Large intestine (tissue), 3 donors: Measurements from ENCODE around the gene OTOP3. TPM values are rescaled to one million over a fixed set of nuclear protein-coding genes. Genes with fewer than 3 reads are reported as not detected.
"Not testable (repeated sequence)": the region's sequence is repeated elsewhere in the genome, so short reads cannot be mapped to it uniquely, and the experiment has no call there.

Source experiments
- DNase-seq, 2 donors: peaks; one replicate each; pipeline versions ENCODE4 v3.0.0 to v3.0.0-alpha.2; 2013
- H3K27ac ChIP-seq: one replicate; pipeline ENCODE4 v1.5.1; 2013; ENCODE audit warnings: low read length
- H3K27me3 ChIP-seq: 2 replicates; pipeline ENCODE4 v1.6.1; 2013; ENCODE audit warnings: low read length; ENCODE audit not compliant: control insufficient read depth, insufficient read depth
- H3K36me3 ChIP-seq: 2 replicates; pipeline ENCODE4 v1.6.1; 2013; ENCODE audit warnings: low read length; ENCODE audit not compliant: control insufficient read depth, insufficient read depth
- H3K4me1 ChIP-seq: one replicate; pipeline ENCODE4 v1.6.1; 2013; ENCODE audit warnings: low read length; ENCODE audit not compliant: control insufficient read depth, insufficient read depth
- H3K4me3 ChIP-seq: one replicate; pipeline ENCODE4 v1.5.1; 2013; ENCODE audit warnings: low read length
- H3K9me3 ChIP-seq: one replicate; pipeline ENCODE4 v1.6.1; 2013; ENCODE audit warnings: mild to moderate bottlenecking, low read depth, low read length, moderate library complexity; ENCODE audit not compliant: control insufficient read depth
- WGBS: methylation state at CpG from one replicate; pipeline ENCODE4 v1.1.5; 2013; ENCODE audit warnings: low lambda C conversion rate; ENCODE audit not compliant: insufficient coverage; 5-methylcytosine and 5-hydroxymethylcytosine counted together
- polyA plus RNA-seq: library from polyadenylated mRNA; unstranded; fragments of 120-200 nt; gene quantifications from one replicate; pipeline ENCODE4 v1.2.1, GENCODE V29; 2013

Gene OTOP3
- polyA plus RNA-seq, 1 donor = 13.8 TPM

- Histone ChIP-seq H3K4me1 (no peaks in the 10 kb centered on the region), H3K27me3 (peaks cover 5% of the 10 kb centered on the region), H3K36me3 (no peaks in the 10 kb centered on the region), H3K9me3 (no peaks in the 10 kb centered on the region), H3K27ac (no peak overlapping the region), H3K4me3 (no peak overlapping the region)
- no peak for DNase-seq
- WGBS = no CpG with 5 or more reads among the region's 14 CpGs
Measured at GRCh38 chr17:74901353-74902135, 34.2 kb upstream of the OTOP3 start.

GRCh38 chr17:74903034-74903433 is 32.7 kb upstream of the OTOP3 start:
- no peaks in the 10 kb centered on the region for H3K4me1 ChIP-seq
- no peaks in the 10 kb centered on the region for H3K36me3 ChIP-seq
- H3K27me3 ChIP-seq = peaks cover 5% of the 10 kb centered on the region
- no peak for DNase-seq
- no peak overlapping the region for H3K4me3 ChIP-seq
- H3K9me3 ChIP-seq = no peaks in the 10 kb centered on the region
- no CpG with 5 or more reads among the region's 9 CpGs for WGBS
- H3K27ac ChIP-seq = no peak overlapping the region

GRCh38 chr17:74903671-74904070 is 32.0 kb upstream of the OTOP3 start:
- H3K4me3 ChIP-seq = no peak overlapping the region
- WGBS = no CpG with 5 or more reads among the region's 6 CpGs

GRCh38 chr17:74904687-74905409 is 30.9 kb upstream of the OTOP3 start:
- no peaks in the 10 kb centered on the region for H3K36me3 ChIP-seq
- no peak for DNase-seq
- H3K4me1 ChIP-seq = peaks cover 13% of the 10 kb centered on the region
- no peaks in the 10 kb centered on the region for H3K9me3 ChIP-seq
- WGBS = 33% methylated on average over 1 of the region's 7 CpGs
- H3K27me3 ChIP-seq = peaks cover 5% of the 10 kb centered on the region
- no peak overlapping the region for H3K4me3 ChIP-seq
- no peak overlapping the region for H3K27ac ChIP-seq

More at GRCh38 chr17:74903671-74904070, 32.0 kb upstream of the OTOP3 start:
- Histone ChIP-seq H3K27me3 (peaks cover 5% of the 10 kb centered on the region), H3K9me3 (no peaks in the 10 kb centered on the region), H3K36me3 (no peaks in the 10 kb centered on the region), H3K27ac (no peak overlapping the region), H3K4me1 (peaks cover 1% of the 10 kb centered on the region)
- no peak for DNase-seq

GRCh38 chr17:74906214-74906793 is 29.4 kb upstream of the OTOP3 start:
- DNase-seq, H3K27me3 ChIP-seq, H3K4me3 ChIP-seq, H3K36me3 ChIP-seq, H3K9me3 ChIP-seq, H3K27ac ChIP-seq: not testable (repeated sequence)
- WGBS = no CpG with 5 or more reads among the region's 6 CpGs
- H3K4me1 ChIP-seq = peaks cover 20% of the 10 kb centered on the region

GRCh38 chr17:74907012-74907411 is 28.7 kb upstream of the OTOP3 start:
- WGBS = no CpG with 5 or more reads among the region's 34 CpGs
- peaks cover 5% of the 10 kb centered on the region for H3K27me3 ChIP-seq

GRCh38 chr17:74909097-74909496 is 26.6 kb upstream of the OTOP3 start:
- not testable (repeated sequence) for H3K4me3 ChIP-seq, H3K9me3 ChIP-seq, H3K27ac ChIP-seq, H3K27me3 ChIP-seq, H3K36me3 ChIP-seq, DNase-seq
- WGBS = no CpG with 5 or more reads among the region's 4 CpGs
- peaks cover 30% of the 10 kb centered on the region for H3K4me1 ChIP-seq

More at GRCh38 chr17:74907012-74907411, 28.7 kb upstream of the OTOP3 start:
- Histone ChIP-seq H3K36me3 (no peaks in the 10 kb centered on the region), H3K27ac (no peak overlapping the region), H3K4me3 (no peak overlapping the region), H3K9me3 (no peaks in the 10 kb centered on the region), H3K4me1 (peaks cover 20% of the 10 kb centered on the region)
- DNase-seq = no peak

GRCh38 chr17:74911423-74911822 is 24.3 kb upstream of the OTOP3 start:
- Histone ChIP-seq H3K27ac (peak overlapping the region; percentile 75), H3K4me1 (peaks cover 30% of the 10 kb centered on the region)
- not testable (repeated sequence) for H3K27me3 ChIP-seq, H3K36me3 ChIP-seq, H3K4me3 ChIP-seq, H3K9me3 ChIP-seq
- WGBS = no CpG with 5 or more reads among the region's 8 CpGs
- DNase-seq = peak in 1 of 2 donors; percentile 71

- no peak overlapping the region for H3K4me3 ChIP-seq
- no peak for DNase-seq
- peaks cover 8% of the 10 kb centered on the region for H3K9me3 ChIP-seq
- H3K27me3 ChIP-seq = peaks cover 20% of the 10 kb centered on the region
- no CpG with 5 or more reads among the region's 13 CpGs for WGBS
- H3K36me3 ChIP-seq = no peaks in the 10 kb centered on the region
- H3K27ac ChIP-seq = no peak overlapping the region
- H3K4me1 ChIP-seq = peaks cover 15% of the 10 kb centered on the region
Measured at GRCh38 chr17:74916136-74916850, 19.4 kb upstream of the OTOP3 start.

- Histone ChIP-seq H3K4me1 (peaks cover 17% of the 10 kb centered on the region), H3K9me3 (peaks cover 8% of the 10 kb centered on the region), H3K27ac (no peak overlapping the region), H3K27me3 (peaks cover 26% of the 10 kb centered on the region), H3K4me3 (no peak overlapping the region), H3K36me3 (no peaks in the 10 kb centered on the region)
- no peak for DNase-seq
- WGBS = no CpG with 5 or more reads among the region's 11 CpGs
Measured at GRCh38 chr17:74916851-74917199, 18.9 kb upstream of the OTOP3 start.
